Uterus (tissue), 2 donors: ENCODE results near the gene MAGI2.

ENCODE experiments used
- CTCF ChIP-seq, 4 experiments: fragments of 200-600 bp in 2 of 4; fragments of 450-650 bp in 2 of 4; sonication (generic) in 2 of 4; IDR thresholded peaks; one replicate each; pipeline ENCODE4 v1.5.1; 2016 to 2019; ENCODE audit warnings: antibody characterized with exemption in 4 of 4, mild to moderate bottlenecking in 2 of 4, moderate library complexity in 1 of 4
- POLR2A ChIP-seq, 2 donors: fragments of 450-650 bp; IDR thresholded peaks; one replicate each; pipeline ENCODE4 v1.6.1; 2016; ENCODE audit warnings: antibody characterized with exemption in 2 of 2, mild to moderate bottlenecking in 1 of 2, moderate library complexity in 1 of 2

GRCh38 chr7:79434867-79435266 lies 18.6 kb downstream of the MAGI2 start:
- no peak for TF ChIP-seq CTCF (IDR thresholded peaks at IDR 0.05)
- no peak for TF ChIP-seq POLR2A (IDR thresholded peaks at IDR 0.05)
